ENCODE measurements around the gene PLXNA3.

The PLXNA3 gene

GRCh38 chrX:154515966-154516655 is 58.0 kb downstream of the PLXNA3 start, which contains the start of gene FAM3A:
TSS of gene FAM3A (minus strand) at chrX:154516232. CDS start at chrX:154515772, 460 bp downstream.
- H3K4me3 ChIP-seq, result peak within 1 kb of the TSS; percentile 96
- peak; percentile 89 to 99 for DNase-seq (ENCODE audit: low spot score in 2 of 2)
- in situ Hi-C loops (cut with MboI; ENCODE audit: low sequenced_read_pairs), result no loop called here
- H3K27me3 ChIP-seq (ENCODE audit: low read depth), result no peaks in the 10 kb centered on the region
- H3K4me1 ChIP-seq, result peaks cover 19% of the 10 kb centered on the region
- peaks cover 5% of the 10 kb centered on the region for H3K36me3 ChIP-seq (replicated peaks)
- H3K9me3 ChIP-seq, result no peaks in the 10 kb centered on the region

- DNase-seq (ENCODE audit: low spot score in 2 of 2), result peak; percentile 71 to 79
- no peaks in the 10 kb centered on the region; the same call in 1 of the 2 replicates for H3K36me3 ChIP-seq (replicated peaks)
- peaks cover 19% of the 10 kb centered on the region for H3K4me1 ChIP-seq
- H3K4me3 ChIP-seq, result peak overlapping the region; percentile 96
- in situ Hi-C loops (cut with MboI; ENCODE audit: low sequenced_read_pairs), result no loop called here
- H3K9me3 ChIP-seq, result no peaks in the 10 kb centered on the region
- H3K27me3 ChIP-seq (ENCODE audit: low read depth), result no peaks in the 10 kb centered on the region
Measured at GRCh38 chrX:154516656-154517100, 58.6 kb downstream of the PLXNA3 start.

- no peaks in the 10 kb centered on the region for H3K27me3 ChIP-seq (ENCODE audit: low read depth)
- no peaks in the 10 kb centered on the region for H3K9me3 ChIP-seq
- no peak for DNase-seq (ENCODE audit: low spot score in 2 of 2)
- H3K36me3 ChIP-seq (replicated peaks), result no peaks in the 10 kb centered on the region; the same call in 1 of the 2 replicates
- H3K4me1 ChIP-seq, result peaks cover 19% of the 10 kb centered on the region
- in situ Hi-C loops (cut with MboI; ENCODE audit: low sequenced_read_pairs), result no loop called here
- H3K4me3 ChIP-seq, result no peak overlapping the region
Measured at GRCh38 chrX:154517101-154517781, 59.2 kb downstream of the PLXNA3 start.

- no peaks in the 10 kb centered on the region for H3K27me3 ChIP-seq (ENCODE audit: low read depth)
- DNase-seq (ENCODE audit: low spot score in 2 of 2), result no peak
- no peaks in the 10 kb centered on the region for H3K9me3 ChIP-seq
- in situ Hi-C loops (cut with MboI; ENCODE audit: low sequenced_read_pairs), result no loop called here
- no peaks in the 10 kb centered on the region for H3K36me3 ChIP-seq (replicated peaks)
- H3K4me1 ChIP-seq, result peaks cover 19% of the 10 kb centered on the region
- no peak overlapping the region for H3K4me3 ChIP-seq
Measured at GRCh38 chrX:154519389-154519788, 61.3 kb downstream of the PLXNA3 start.

GRCh38 chrX:154525606-154526490 is 67.8 kb downstream of the PLXNA3 start:
- DNase-seq (ENCODE audit: low spot score in 2 of 2), result no peak
- Histone ChIP-seq H3K36me3 (replicated peaks) (peaks cover 1% of the 10 kb centered on the region; the same call in 1 of the 2 replicates), H3K4me1 (peaks cover 8% of the 10 kb centered on the region), H3K27me3 (ENCODE audit: low read depth) (no peaks in the 10 kb centered on the region), H3K9me3 (no peaks in the 10 kb centered on the region), H3K4me3 (no peak overlapping the region)
- in situ Hi-C loops (cut with MboI; ENCODE audit: low sequenced_read_pairs), result loop anchor here (25.0 kb wide), 4 partner anchors 164 to 1564 kb away; partner anchors contain the start of genes FLNA, IRAK1 and MECP2

- in situ Hi-C loops (cut with MboI; ENCODE audit: low sequenced_read_pairs), result loop anchor here (25.0 kb wide), 4 partner anchors 165 to 1565 kb away; partner anchors contain the start of genes FLNA, IRAK1 and MECP2
- no peaks in the 10 kb centered on the region for H3K27me3 ChIP-seq (ENCODE audit: low read depth)
- peak; percentile 91 to 94 for DNase-seq (ENCODE audit: low spot score in 2 of 2)
- peaks cover 8% of the 10 kb centered on the region for H3K4me1 ChIP-seq
- H3K36me3 ChIP-seq (replicated peaks), result peaks cover 6% of the 10 kb centered on the region; the same call in 1 of the 2 replicates
- no peaks in the 10 kb centered on the region for H3K9me3 ChIP-seq
- H3K4me3 ChIP-seq, result peak overlapping the region; percentile 16
Measured at GRCh38 chrX:154526901-154527675, 69.0 kb downstream of the PLXNA3 start.

All from HAP-1 (cell line).